Hippocampal formation (tissue), 2 donors: ENCODE data around the gene SLIT3.

ENCODE experiments used
- DNase-seq, 2 donors: peaks; one replicate each; lab custom pipeline; 2025; lab: John Stamatoyannopoulos, UW

The SLIT3 gene

DNA sequence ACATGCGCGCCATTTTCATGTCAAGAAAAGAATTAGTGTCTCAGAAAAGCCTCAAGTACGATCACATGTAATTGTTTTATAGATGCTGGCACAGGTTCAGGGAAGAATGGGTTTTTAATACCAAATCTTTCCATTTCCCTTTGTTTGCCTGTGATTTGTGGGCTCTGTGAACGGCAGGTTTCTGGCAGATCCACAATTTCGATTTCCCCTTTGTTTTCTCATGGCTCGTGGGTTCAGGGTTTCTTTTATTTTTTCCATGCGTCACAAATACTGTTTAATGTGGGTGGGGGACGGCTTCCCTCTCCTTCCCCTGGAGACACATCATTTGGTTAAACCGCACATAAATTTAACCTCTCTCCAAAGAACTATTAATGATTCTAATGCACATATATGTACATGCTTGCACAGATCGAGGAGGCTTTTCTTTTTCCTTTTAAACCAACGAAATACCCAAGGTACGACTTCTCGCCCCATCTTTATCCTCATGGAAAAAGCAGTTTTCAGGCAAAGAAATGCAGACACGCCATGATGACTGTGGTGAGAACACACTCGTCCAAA, 195.9 kb downstream of the SLIT3 start:
- DNase-seq = no peak

DNA sequence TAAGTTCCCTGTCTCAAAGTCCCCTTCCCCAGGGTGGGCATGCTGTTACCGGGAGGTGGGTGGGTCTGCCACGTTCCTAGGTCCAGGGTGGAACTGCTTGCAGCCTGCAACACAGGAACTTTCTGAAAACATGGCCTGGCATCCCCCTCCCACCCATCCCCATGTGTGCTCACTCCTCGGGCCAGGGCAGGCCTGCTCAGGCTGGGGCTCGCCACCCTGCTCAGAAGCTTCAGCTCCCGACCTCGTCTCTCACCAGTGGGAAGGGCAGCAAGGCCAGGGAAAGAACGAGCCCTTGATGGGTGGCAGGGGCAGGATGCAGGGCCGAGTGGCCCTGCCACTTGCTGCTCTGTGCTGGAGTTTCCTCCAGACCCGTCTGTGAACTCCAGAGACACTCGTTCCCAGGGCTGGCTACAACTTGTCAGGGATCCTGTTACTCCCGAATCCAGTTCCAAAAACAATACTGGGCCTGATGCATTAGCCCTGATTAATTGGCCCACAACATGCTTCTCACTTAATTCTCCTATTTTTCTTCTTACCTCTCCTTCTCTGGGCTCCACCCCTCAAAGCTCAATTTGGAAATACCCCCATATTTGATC, 197.3 kb downstream of the SLIT3 start:
- DNase-seq = no peak

GRCh38 chr5:169101966-169102365, 199.0 kb downstream of the SLIT3 start:
- no peak for DNase-seq

DNA sequence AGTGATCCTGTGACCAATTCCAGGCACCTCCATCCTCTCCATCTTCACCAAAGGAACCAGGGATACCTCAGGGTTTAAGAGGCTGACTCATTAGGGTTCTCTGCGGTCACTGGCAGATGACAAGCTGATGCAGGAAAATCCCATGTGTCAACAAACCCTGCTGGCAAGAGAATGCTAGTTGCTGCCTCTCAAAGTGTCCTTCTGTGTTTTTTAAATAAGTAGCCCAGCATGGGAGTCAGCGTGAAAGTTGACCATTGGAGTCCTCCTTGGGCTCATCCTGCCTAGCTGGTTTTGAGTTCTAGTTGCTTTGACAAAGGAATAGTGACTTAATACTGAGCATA, 200.2 kb downstream of the SLIT3 start:
- DNase-seq = no peak

- no peak for DNase-seq
Observed at GRCh38 chr5:169099801-169100734, 200.9 kb downstream of the SLIT3 start.

- DNase-seq = no peak
Observed at GRCh38 chr5:169098331-169099121, 202.4 kb downstream of the SLIT3 start.

- DNase-seq = no peak
Observed at GRCh38 chr5:169097374-169098326, 203.3 kb downstream of the SLIT3 start.

DNA sequence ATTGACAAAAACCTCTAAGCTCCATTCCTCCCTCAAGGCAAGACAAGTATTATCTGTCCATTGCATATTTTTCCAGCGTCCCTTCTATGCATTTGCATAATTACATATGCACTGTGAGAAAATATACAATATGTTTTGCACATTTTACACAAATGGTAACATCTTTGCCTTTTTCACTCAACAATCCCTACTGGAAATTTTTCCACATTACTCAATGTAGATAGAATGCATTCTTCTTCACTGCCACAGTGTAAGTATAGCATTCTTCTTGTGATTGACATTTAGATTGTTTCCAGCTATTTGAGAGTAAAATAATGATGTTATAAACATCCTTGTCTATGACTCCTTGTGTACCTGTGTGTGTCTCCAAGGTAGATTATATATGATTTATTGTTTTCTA, 205.0 kb downstream of the SLIT3 start:
- no peak for DNase-seq

- DNase-seq = no peak
Observed at GRCh38 chr5:169095410-169095960, 205.5 kb downstream of the SLIT3 start.

- no peak for DNase-seq
Observed at GRCh38 chr5:169094586-169095409, 206.1 kb downstream of the SLIT3 start.

DNA sequence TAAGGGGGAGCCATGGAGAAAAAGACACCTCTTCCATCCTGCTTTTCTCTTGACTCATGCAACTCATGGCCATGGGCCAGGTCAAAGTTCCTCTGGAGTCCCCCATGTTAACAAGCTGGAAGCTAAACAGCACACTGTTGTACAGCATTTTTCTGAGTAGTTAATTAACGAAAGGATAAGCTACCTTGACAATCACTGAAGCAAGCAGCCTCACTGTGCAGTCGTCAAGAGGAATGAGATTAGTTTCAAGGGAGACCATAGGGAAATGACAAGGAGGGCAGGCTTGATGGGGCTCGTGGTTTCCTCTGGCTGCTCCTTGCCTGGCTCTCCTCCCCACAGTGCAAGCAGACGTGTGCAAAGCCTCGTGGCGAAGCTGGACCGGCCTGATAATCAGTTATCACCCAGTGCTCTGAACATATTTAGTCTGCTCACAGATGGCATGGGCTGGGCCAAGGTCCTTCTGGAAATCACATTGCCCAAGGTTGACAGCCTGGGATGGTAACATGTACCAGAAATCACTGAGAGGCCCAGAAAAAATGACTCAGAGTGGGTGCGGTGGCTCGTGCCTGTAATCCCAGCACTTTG, 209.5 kb downstream of the SLIT3 start:
- DNase-seq = no peak

DNA sequence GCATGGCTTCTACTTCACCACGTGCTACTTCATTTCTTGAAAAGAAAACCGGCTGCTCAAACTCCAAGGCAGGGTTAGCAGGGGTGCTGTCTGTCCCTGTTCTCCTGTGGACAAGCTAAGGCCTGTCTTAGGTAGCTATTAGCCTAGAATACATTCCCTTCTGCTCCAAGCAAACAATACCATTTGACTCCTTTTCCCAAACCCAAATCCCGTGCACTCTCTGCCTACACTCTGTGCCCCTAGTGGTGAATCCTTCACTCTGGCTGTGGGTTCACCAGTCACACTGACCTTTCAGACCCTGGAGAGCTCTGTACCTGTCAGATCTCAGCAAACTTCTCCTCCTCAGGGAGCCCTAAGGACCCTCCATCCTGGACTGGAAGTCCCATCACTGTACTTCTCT, 211.6 kb downstream of the SLIT3 start:
- DNase-seq = no peak

GRCh38 chr5:169088028-169088725, 212.8 kb downstream of the SLIT3 start:
- no peak for DNase-seq

DNA sequence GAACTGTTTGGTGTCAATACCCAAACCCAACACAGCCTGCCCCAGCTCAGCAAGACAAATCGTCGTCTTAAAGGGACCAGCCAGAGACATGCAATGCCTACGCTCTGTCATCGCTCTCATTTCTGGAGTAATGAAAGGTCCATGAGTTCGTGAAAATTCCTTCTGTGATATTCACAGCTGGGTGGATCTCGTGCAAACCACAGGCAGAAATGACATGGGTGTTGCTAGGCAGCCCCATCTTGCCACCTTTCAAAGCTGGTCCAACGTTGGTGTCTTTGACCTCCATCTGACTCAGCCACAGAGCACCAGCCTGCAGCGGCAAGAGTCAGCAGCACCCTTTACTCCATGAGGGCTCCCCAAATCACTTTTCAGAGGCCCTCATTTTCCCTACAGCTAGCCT, 215.3 kb downstream of the SLIT3 start:
- no peak for DNase-seq

DNA sequence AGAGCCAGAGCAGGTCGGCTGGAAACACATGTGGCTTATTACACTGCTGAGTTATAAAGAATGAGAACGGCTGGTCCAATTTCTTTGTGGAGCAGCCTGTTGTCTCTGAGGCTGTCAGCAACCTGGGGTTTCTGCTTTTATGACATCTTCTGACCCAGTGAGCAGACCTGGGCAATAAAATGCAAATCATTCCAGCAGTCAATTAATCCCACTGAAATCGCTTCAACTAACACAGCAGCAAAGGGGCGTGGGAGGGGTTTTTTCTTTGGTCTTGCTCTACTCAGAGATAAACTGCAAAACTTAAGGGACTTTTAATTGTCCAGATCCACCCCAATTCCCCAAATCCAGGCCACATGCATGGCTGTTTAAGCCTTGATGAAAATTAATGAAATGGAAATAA, 215.7 kb downstream of the SLIT3 start:
- no peak for DNase-seq

- DNase-seq = no peak
Observed at GRCh38 chr5:169084775-169085174, 216.2 kb downstream of the SLIT3 start.

- no peak for DNase-seq
Observed at GRCh38 chr5:169083394-169084018, 217.4 kb downstream of the SLIT3 start.

DNA sequence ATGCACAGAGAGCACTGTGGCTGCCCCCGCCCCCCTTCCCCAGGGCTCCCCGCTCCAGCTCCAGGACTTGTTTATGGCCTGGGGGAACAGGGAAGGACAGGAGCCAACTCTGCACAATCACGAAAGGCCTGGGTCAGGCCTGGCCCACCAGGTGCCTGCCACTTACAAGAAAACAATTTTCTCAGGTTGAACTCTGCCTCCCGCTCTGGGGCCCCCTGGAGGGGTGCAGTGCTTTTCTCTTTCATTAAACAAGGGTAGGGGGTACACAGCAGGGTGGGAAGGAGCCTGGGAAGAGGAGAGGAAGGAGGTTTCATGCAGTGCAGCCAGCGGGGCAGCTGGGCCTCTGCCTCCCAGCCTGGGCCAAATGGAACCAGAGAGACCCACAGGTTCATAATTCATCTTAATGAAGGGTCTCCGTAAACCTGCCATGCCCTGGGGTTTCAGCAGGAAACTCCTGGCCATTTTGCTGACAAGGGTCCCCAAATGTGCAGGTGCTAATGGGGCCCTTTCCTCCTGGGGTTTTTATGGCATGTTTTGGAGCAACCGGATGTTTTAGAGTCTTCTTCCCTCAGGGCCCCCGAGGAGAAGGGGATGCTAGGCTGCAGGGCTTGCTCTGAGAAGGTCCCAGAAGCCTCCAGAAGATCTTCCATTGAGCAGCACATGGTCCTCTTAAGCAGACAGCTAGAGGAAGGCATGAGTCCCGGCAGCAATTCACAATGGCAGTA, 219.8 kb downstream of the SLIT3 start:
- no peak for DNase-seq
